Stimulated activated naive CD4-positive, alpha-beta T cell (primary cell): ENCODE results near the gene AASDHPPT.

Experiments
- DNase-seq, 6 experiments: peaks; one replicate each; lab custom pipeline; 2025; lab: John Stamatoyannopoulos, UW

Gene AASDHPPT

DNA sequence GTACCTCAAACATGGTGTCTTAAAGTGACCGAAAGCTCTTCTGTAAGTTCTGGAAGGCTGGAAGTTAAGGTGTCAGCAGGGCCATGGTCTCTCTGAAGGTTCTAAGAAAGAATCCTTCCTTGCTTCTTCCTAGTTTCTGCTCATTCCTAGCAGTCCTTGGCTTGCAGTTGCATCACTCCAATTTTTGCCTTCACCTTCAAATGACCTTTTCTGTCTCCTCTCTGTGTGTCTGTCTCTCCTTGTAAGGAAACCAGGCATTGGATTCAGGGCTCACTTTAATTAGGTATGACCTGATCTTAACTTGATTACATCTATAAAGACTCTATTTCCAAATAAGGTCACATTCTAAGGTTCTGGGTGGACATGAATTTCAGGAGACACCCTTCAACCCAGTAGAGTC is 8.7 kb downstream of the AASDHPPT start:
- no peak for DNase-seq

DNA sequence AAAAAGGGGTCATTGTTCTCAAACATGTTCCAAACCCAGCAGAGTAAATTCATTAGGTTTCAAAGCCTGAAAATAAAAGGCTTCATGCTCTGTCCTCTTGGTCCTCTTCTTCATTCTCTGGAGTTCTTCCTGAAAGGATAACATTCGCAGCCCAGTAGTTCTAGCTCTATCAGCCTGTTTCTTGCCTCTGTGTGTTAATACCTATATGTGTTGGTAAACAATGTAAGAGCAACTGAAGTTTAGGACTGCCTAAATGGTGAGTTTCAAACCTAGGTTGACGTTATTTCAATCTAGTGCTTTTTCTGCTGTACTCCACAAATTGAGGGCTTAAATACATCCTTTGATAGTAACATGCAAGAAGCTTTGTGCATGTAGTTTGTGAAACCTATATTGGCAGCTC is 9.4 kb downstream of the AASDHPPT start:
- DNase-seq = no peak

DNA sequence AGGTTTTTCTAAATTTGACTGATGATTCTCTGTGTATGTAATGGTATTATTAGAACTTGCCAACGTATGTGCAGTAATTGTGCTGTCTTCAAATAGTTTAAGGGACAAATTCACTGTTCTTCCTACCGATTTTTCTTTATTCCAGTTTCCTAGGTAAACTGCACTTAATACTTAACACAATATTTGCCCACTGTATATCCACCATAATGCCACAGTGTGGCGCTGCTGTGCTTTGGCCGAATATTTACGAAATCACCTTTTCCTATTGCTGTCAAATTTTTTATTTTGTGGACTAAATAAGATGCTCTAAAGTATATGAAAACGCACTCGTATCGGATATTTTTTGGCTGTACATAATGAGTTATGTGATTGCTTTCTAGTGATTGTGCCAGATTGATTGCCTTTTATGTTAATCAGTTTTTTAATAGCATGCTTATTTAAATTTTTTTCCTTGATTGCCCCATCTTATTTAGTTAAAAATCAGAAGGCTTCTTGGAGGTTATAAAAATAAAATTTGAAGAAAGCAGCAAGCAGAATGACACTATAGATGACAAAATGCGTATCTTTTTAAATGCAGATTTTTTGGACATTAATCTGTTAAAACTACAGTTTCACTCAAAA is 10.5 kb downstream of the AASDHPPT start:
- DNase-seq = peak in 5 of 6 experiments; percentile 2 to 15 (median 6)

DNA sequence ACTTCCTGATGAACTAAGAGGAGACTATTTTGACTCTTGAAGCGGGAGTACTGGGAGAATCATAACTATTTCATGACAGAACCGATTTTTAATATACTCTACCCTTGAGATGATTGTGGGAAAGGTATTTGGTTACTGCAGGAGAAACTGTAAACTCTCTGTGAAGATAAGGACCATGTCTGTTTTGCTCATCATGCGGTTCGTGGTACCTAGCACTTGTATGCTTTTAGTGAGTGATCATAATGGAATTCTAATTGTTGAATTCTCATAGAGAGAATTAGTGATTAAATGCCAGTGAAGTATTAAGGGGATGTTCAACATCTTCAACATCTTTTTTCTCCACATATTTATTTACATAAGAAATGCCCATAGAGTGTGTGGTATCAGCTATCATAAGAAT is 11.4 kb downstream of the AASDHPPT start:
- DNase-seq = no peak

DNA sequence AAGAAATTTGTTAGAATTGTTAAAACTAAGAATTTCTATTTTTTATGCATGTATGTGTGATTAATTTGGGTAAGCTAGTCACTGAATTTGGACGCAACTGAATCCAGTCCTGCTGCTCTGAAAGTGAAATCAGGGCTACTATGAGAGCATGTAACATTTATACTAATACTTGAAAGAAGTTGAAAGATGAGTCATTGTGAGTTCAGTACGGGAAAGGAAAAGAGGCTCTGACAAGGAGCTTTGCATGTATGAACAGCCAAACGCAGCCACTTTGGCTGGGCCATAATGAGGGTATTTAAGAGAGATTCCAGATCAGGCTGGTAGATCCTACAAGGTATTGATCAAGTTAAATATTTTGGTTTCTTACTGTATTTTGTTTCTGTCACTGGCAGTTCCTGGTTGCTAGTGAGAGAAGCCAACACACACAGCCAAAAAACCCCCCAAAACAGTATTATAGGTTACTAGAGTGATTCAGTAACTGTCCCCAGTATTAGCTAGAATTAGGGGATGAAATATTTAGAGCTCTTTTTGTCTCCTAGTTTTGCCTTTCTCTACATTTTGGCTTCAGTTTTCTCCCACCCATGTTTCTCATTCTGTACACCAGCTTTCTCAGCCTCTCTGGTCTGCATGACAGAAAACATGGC is 14.1 kb downstream of the AASDHPPT start:
- DNase-seq = no peak

DNA sequence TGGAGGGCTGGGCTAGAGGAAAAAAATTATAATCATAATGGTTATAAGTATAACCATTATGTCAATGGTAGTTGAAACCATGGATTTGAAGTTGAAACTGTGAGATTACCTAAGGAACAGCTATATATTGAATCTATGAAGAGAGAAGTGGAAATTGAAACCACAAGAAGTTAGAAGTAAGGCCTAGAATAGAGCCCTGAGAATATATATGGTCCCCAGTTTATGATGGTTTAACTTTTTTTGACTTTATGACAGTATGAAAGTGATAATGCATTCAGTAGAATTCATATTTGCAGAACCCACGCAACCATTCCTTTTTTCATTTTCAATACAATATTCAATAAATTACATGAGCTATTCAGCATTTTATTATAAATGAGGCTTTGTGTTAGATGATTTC is 15.0 kb downstream of the AASDHPPT start:
- DNase-seq = no peak

DNA sequence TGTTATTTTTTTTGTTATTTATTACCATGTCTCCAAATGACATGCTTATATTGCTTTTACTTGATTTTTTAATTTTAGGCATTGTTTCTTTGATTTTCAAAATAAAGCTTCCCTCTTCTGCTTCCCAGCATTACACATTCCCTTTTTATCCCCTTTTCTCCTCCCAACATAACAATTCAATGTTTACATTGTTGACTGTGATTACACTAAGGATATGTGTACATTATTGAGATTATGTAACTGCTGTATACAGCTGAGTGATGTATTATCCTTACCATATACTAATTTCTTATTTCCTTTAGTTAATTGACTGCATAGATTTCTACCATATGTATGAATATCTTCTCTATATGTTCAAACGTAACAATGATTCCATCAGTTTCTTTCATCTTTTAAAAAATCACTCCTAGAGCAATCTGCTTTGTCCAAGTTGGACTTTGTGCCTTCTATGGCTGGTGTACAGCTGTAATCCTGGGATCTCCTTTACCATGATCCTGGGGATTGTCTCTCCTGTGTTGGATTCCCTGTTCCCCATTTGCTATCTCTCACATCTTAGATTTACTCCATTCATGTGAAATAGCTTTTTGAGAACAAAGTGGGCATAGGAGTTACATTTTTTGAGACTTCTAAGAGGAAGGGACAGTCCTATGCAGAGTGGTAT is 21.6 kb downstream of the AASDHPPT start:
- DNase-seq = no peak

DNA sequence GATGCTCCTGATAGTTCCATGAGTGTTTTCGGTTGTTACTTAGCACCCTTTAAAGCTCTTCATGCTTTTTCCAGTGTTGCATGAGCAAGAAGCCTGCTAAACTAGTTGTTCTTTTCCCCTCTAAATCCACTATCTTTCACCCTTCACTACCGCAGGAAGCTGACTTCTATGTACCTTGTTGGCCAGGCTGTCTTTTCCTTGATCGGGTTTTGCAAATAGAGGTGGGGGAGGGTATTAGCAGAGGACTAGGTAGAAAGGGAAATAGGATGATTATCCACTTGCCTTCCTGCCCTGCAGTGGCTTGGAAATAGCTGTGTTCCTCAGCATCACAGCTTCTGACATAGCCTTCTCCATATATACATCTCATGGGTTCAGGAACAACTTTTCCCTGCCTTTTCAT is 23.9 kb downstream of the AASDHPPT start:
- DNase-seq = no peak

DNA sequence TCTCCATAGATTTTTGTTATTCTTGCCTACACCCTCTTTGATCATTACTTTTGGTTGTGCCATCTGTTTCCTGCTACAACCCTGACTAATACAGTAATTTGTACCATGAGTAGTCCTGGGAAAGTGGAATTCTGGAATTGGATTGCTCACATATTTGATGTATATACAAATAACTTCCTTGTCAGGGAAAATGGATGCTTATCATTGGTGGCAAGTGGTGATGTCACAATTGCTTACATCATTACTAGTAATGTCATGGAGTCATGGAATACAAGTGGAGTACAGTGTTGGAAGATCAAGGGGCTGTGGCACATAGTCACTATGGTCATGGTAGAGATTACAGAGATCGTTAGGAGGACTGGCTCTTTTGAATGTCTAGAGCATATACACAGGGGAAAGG is 24.4 kb downstream of the AASDHPPT start:
- no peak for DNase-seq

DNA sequence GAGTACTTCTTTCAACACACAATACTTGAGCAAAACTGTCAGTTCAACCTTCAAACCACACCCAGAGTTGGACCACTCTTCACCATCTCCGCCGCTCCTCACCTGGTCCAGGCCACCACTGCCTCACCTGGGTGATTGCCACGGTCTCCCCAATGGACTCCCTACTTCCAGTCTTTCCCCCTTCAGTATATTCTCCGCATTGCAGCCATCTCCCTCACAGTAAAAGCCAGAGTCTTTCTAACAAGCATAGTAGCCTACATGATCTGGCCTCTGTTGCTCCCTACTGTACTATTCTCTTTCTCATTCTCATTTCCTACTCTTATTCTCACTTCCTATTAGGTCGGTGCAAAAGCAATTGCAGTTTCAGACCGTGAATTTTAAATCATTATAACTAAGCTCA is 28.5 kb downstream of the AASDHPPT start:
- DNase-seq = no peak

DNA sequence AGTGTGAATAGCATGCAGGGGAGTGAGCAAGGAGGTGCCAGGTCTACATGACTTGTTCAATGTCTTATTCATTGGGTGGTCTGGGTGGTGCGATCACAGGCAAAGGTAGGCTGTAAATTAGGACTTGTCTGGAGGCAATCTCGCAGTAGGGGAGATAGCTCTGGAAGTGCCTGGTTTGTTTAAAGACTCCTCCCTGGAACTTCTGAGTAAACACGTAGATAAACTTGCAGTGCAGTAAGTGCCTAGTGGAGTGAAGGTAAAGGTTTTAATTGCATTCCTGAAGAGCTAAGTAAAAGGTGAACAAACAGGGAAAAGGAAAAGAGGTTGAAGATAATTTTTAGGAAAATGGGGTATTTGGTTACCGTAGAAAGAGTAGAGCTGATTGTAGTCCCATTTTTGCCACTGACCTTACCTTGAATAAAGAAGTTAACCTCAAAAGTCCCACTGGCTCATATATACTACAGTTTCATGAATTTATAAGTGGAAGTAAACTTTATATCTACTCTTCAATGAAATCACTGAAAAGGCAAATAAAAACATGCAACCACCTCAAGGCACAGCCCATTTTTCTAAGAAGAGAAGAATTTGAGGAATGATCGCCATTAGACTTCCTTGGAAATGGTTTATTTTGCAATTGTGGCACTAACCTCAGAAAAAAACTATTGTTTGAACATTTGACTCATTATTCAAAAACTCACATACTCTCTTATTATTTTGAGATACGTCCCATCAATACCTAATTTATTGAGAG is 44.3 kb downstream of the AASDHPPT start:
- no peak for DNase-seq

DNA sequence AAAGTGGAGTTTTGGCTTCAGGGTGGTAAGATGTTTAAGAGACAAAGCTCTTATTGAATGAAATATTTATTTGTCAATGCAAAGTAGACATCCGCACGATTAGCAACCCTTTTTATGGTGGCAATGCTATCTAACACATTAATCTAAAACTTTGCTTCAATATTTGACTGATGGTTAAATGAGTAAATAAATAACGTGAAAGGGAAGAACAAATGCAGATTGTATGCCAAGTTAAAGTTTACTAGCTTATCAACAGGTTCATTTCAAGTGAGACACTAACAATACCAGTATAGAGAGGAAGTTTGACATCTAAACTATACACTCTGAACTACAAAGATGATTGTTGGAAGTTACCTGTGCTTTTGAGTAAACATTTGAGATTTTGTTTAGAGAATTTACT is 50.1 kb downstream of the AASDHPPT start:
- no peak for DNase-seq

DNA sequence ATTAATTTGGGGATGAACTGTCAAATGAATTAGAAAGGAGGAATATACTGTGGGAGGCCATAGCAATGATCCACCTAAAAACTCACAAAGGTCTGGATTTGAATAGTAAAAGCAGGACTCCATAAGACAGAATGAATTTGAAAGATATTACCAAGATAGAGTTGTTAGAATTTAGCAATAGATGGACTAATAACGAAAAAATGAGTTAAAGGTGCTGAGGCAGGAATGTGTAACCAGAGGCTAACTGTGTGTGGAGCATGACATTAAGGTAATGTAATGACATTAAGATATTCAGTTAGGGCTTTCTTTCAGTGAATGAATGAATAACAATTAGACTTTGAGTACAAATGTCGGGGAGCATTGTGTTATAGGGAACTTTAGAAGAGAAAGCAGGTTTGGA is 51.3 kb downstream of the AASDHPPT start:
- no peak for DNase-seq

DNA sequence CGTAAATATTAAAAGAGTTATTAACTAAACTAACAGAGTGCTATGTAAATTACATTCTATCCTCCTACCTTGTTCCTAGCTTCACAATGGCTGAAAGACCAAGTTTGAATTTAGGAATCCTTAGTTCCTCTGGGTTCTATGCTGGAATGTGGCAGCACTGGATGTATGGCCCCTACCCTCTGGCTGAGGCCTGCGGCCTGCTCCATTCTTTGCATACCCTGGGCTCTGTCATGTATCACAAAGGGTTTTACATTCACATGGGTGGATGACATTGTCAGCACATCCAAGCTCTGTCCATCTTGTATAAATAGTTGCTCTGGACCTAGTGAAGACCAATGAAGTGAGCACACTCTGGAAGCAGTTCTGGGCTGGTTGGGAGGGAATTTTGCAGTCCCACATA is 54.5 kb downstream of the AASDHPPT start:
- DNase-seq = no peak

DNA sequence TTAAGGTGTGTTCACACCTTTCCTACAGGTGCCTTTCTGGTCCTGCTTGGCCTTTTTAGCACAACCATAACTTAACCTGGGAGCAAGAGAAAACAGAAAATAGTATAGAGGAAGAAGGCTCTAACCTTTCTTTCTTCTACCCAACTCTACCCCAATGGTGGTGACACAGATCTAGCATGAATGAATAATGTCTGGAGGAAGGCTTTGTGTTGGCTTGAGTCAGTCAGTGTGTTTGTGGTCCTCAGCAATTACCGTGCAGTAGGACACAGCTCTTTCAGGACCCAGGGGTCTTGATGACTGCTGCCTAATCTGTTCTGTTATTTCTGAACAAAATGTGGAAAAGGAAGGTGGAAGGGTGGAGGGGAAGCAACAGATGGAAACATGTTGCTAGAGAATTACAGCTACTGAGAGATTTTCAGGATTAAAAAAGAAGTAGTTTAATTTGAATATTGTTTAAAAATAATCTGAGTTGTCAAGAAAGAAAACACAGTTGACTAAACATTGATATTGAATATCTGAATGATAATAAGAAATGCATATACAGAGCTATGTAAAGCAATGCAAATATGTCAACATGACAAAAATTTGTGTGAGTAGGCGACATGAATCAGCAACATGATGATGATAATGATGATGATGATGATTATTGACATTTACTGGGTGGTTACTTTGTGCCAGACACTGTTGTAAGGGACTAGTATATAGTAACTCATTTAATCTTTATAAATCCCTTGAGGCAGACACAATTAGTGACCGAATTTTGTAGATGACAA is 55.3 kb downstream of the AASDHPPT start:
- DNase-seq = no peak

DNA sequence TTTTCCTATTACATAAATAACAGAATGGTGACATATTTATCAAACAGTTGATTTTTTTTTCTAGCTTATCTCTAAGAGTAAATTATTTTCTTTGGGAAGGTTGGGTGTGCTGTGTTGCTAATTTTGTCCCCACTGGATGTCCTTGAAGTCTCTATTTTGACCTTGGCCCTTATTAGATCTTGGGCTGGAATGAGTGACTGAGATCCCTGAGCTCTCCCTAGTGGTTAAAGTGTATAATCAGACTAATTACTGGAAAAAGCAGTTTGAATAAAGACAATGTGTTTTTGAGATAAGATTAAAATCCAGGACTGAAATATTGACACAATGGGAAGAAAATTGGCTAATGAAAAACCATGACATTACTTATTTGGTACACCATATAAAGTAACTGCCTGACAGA is 56.1 kb downstream of the AASDHPPT start:
- no peak for DNase-seq

DNA sequence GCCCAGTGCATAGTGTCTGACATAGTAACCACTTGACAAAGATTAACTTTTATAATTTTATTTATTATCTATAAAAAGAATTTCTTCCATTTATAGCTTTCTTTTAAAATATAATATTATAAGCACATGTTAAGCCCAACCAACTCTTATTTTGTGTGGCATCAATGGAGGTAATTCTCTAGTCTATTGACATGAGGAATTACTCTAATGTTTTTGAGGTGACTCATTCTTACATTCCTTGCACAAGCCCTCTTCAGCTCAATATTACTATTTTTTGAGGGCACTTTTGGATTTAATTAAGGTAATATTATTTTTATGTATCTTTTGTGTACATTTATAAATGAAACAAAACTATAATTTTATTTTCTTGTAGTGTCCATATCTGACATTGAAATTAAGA is 59.6 kb downstream of the AASDHPPT start:
- DNase-seq = no peak

DNA sequence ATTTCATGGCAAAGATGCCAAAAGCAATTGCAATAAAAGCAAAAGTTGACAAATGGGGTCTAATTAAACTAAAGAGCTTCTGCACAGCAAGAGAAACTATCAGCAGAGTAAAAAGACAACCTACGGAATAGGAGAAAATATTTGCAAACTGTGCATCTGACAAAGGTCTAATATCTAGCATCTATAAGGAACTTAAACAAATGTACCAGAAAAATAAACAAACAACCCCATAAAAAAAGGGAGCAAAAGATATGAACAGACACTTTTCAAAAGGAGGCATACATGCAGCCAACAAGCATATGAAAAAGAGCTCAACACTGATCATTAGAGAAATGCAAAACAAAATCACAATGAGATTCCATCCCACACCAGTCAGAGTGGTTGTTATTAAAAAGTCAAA is 60.3 kb downstream of the AASDHPPT start:
- no peak for DNase-seq
